Measurements from ENCODE around the gene IL1A. TPM values are rescaled to one million over a fixed set of nuclear protein-coding genes. Genes with fewer than 3 reads are reported as not detected.

The IL1A gene
- total and polyA plus RNA-seq, 2 donors (not counting 3 experiments of a cell fraction or from before 2014, with no cell fraction given): 0.29 to 1.4 TPM

- Histone ChIP-seq H3K9ac (replicated peaks; ENCODE audit: extremely low read depth, insufficient read depth, low read length) (no peak overlapping the region), H3K9me1 (replicated peaks; ENCODE audit: control insufficient read depth, extremely low read depth, insufficient read depth, low read length) (no peaks in the 10 kb centered on the region), H3K79me2 (ENCODE audit: control insufficient read depth, insufficient read depth, low read length) (no peaks in the 10 kb centered on the region), H3K4me3 (replicated peaks in 1 of 3; ENCODE audit: insufficient read depth in 1 of 3, low read depth in 1 of 3, low read length in 3 of 3) (no peak overlapping the region), H2AFZ (ENCODE audit: low read depth, low read length) (no peak overlapping the region), H3K27me3 (ENCODE audit: control insufficient read depth in 2 of 2, insufficient read depth in 2 of 2, low read length in 2 of 2) (no peaks in the 10 kb centered on the region), H3K4me2 (ENCODE audit: insufficient read depth, low read length) (no peak overlapping the region), H3K9me3 (replicated peaks; ENCODE audit: control insufficient read depth, insufficient read depth, low read length) (no peaks in the 10 kb centered on the region), H3K4me1 (ENCODE audit: control insufficient read depth, extremely low read depth, insufficient read depth, low read length) (peaks cover 11% of the 10 kb centered on the region), H4K20me1 (replicated peaks; ENCODE audit: control insufficient read depth, extremely low read depth, insufficient read depth, low read length) (no peaks in the 10 kb centered on the region), H3K36me3 (ENCODE audit: control insufficient read depth in 2 of 2, extremely low read depth in 1 of 2, insufficient read depth in 2 of 2, low read length in 2 of 2) (no peaks in the 10 kb centered on the region), H3K27ac (ENCODE audit: insufficient read depth, low read depth, low read length) (no peak overlapping the region)
- POLR2A ChIA-PET: no interaction called here
- TF ChIP-seq POLR2AphosphoS5 (IDR thresholded peaks at IDR 0.05; ENCODE audit: insufficient read depth, low read depth, low read length): no peak
- no peak for TF ChIP-seq POLR2A (IDR thresholded peaks at IDR 0.05; ENCODE audit: low read depth, low read length)
- TF ChIP-seq JUN (IDR thresholded peaks at IDR 0.05; ENCODE audit: borderline replicate concordance, insufficient read depth, insufficient read length, low read depth): no peak
- no peak for TF ChIP-seq FOS (IDR thresholded peaks at IDR 0.05; ENCODE audit: borderline replicate concordance, insufficient read depth, low read length)
- TF ChIP-seq MYC (IDR thresholded peaks at IDR 0.05; ENCODE audit: low read depth, low read length): no peak
- no peak for TF ChIP-seq GATA2 (IDR thresholded peaks at IDR 0.05; ENCODE audit: insufficient read depth, insufficient read length, low read depth, low read length)
- TF ChIP-seq MAX (IDR thresholded peaks at IDR 0.05; ENCODE audit: insufficient read depth, insufficient read length): no peak
- TF ChIP-seq CTCF (IDR thresholded peaks at IDR 0.05; ENCODE audit: extremely low read depth in 1 of 2, insufficient read depth in 1 of 2, low read depth in 1 of 2, low read length in 2 of 2): no peak
- TF ChIP-seq EZH2 (IDR thresholded peaks at IDR 0.05; ENCODE audit: borderline replicate concordance, low read depth, low read length, severe bottlenecking): no peak
- dilution Hi-C loops (cut with MboI; ENCODE audit: extremely low pct_ligation_motif_present, low sequenced_read_pairs) (no loop called here), intact Hi-C loops (cut with micrococcal nuclease) (no loop called here)
- CTCF ChIA-PET: interaction anchor here (1.2 kb wide), 1 partner anchor 120 kb away, joined by 5 read pairs; no protein-coding TSS in a partner anchor
- no peak for DNase-seq (ENCODE audit: low read depth, low spot score)
- no TSS peak for BruUV-seq (replicated peaks)
- FAIRE-seq: no peak
Measured at GRCh38 chr2:112821682-112822081, 37.4 kb upstream of the IL1A start.

Measured in endothelial cell of umbilical vein (primary cell).